Breast epithelium (tissue), 4 donors: ENCODE data around the gene ZNF711. TPM values are rescaled to one million over a fixed set of nuclear protein-coding genes. Genes with fewer than 3 reads are reported as not detected.
"Not testable (repeated sequence)": the region's sequence is repeated elsewhere in the genome, so short reads cannot be mapped to it uniquely, and the experiment has no call there.

Experiments used
- DNase-seq, 2 donors: peaks; one replicate each; pipeline ENCODE4 v3.0.0-alpha.2; 2019; ENCODE audit warnings: low spot score in 2 of 2
- H3K27ac ChIP-seq, 2 donors: fragments of 200-600 bp; sonication (generic) in 1 of 2; one replicate each; pipeline ENCODE4 v1.5.1; 2016 to 2019; ENCODE audit warnings: mild to moderate bottlenecking in 1 of 2
- H3K27me3 ChIP-seq, 2 donors: fragments of 200-600 bp; sonication (generic) in 1 of 2; one replicate each; pipeline versions ENCODE4 v1.5.1 to v1.6.0; 2017 to 2019; ENCODE audit warnings: control low read depth in 1 of 2, mild to moderate bottlenecking in 1 of 2
- H3K36me3 ChIP-seq: fragments of 200-600 bp; one replicate; pipeline ENCODE4 v1.5.1; 2019
- H3K4me1 ChIP-seq, 2 donors: fragments of 200-600 bp; sonication (generic); one replicate each; pipeline ENCODE4 v1.5.1; 2016 to 2019; ENCODE audit warnings: control low read depth in 1 of 2
- H3K4me3 ChIP-seq, 3 donors: fragments of 200-600 bp; sonication (generic); 1 replicate in 2 of 3; 2 replicates in 1 of 3; pipeline ENCODE4 v1.5.1; 2016 to 2019; ENCODE audit warnings: mild to moderate bottlenecking in 3 of 3, moderate library complexity in 2 of 3
- H3K9me3 ChIP-seq, 2 donors: fragments of 200-600 bp; sonication (generic) in 1 of 2; one replicate each; pipeline ENCODE4 v1.5.1; 2016 to 2019; ENCODE audit warnings: control low read depth in 1 of 2
- POLR2A ChIP-seq: fragments of 450-650 bp; IDR thresholded peaks from one replicate; pipeline ENCODE4 v1.6.1; 2016; ENCODE audit warnings: antibody characterized with exemption, mild to moderate bottlenecking, moderate library complexity
- POLR2AphosphoS5 ChIP-seq, 3 donors: sonication (generic); formaldehyde crosslinking; IDR thresholded peaks; one replicate each; pipeline ENCODE4 v1.6.1; 2017; ENCODE audit warnings: antibody characterized with exemption in 3 of 3
- intact Hi-C: fragments of 100-400 bp; cut with DNase I; formaldehyde crosslinking; loops from one replicate; pipeline ENCODE4 v1.15.1; 2023; ENCODE audit warnings: low total_unique reads
- total RNA-seq, 3 donors: library from RNA; depleted of rRNA; stranded (reverse); fragments of >200 nt; gene quantifications; one replicate each; pipeline ENCODE4 v1.1.0, GENCODE V29; 2016
- TF ChIP-seq, protein P1 (sequence below), 3 donors: fragments of 450-650 bp; IDR thresholded peaks; one replicate each; pipeline ENCODE4 v1.5.1; 2016 to 2017; ENCODE audit warnings: antibody characterized with exemption in 3 of 3, mild to moderate bottlenecking in 3 of 3, moderate library complexity in 3 of 3

Gene ZNF711
- total RNA-seq, 3 donors from 2014 or later: 1.1 to 14.5 (median 6.2) TPM

DNA sequence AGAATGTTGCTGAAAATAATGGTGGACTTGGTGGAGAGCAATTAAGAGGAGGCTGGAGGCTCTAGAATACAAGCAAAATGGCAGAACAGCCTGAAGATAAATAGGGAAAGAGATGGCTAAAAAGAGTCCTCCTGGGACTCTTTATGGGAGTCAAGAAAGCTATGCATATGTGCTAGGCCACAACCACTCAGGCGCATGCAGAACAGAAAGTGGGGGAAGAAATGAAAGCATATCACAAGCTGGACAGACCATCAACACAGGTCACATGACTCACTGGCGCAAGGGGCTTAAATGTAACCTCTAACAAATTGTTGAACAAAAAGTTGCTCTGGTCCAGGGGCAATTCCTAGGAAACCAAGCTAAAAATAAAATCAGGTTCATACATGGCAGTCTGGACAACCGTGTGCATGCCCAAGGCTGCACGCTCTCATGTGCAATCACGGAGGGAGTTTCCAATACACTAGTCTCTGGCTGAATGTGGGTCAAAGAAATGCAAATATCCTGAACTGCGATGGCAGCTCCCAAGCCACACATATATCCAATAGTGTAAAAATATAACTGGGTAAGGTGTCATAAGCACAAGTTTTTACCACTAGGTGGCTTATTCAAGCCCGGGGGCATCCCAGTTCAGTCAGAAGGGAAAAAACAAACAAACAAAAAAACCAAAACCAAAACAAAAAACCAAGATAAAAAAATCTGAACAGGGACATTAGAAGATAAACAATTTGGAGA, 45.4 kb downstream of the ZNF711 start:
- TF ChIP-seq, protein P1, sequence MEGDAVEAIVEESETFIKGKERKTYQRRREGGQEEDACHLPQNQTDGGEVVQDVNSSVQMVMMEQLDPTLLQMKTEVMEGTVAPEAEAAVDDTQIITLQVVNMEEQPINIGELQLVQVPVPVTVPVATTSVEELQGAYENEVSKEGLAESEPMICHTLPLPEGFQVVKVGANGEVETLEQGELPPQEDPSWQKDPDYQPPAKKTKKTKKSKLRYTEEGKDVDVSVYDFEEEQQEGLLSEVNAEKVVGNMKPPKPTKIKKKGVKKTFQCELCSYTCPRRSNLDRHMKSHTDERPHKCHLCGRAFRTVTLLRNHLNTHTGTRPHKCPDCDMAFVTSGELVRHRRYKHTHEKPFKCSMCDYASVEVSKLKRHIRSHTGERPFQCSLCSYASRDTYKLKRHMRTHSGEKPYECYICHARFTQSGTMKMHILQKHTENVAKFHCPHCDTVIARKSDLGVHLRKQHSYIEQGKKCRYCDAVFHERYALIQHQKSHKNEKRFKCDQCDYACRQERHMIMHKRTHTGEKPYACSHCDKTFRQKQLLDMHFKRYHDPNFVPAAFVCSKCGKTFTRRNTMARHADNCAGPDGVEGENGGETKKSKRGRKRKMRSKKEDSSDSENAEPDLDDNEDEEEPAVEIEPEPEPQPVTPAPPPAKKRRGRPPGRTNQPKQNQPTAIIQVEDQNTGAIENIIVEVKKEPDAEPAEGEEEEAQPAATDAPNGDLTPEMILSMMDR (IDR thresholded peaks at IDR 0.05): no peak
- TF ChIP-seq POLR2AphosphoS5 (IDR thresholded peaks at IDR 0.05): no peak
- no peak for TF ChIP-seq POLR2A
- H3K4me1 ChIP-seq: no peaks in the 10 kb centered on the region
- H3K36me3 ChIP-seq: no peaks in the 10 kb centered on the region
- no peak overlapping the region for H3K4me3 ChIP-seq
- no peaks in the 10 kb centered on the region for H3K27me3 ChIP-seq
- intact Hi-C loops: no loop called here
- H3K27ac ChIP-seq: no peak overlapping the region
- peaks cover 0 to 20% of the 10 kb centered on the region in 2 donors for H3K9me3 ChIP-seq
- DNase-seq: no peak

GRCh38 chrX:85303544-85303943, 59.8 kb downstream of the ZNF711 start:
- peaks cover 0 to 4% of the 10 kb centered on the region in 2 donors for H3K27me3 ChIP-seq
- no peak for DNase-seq
- intact Hi-C loops: no loop called here
- no peaks in the 10 kb centered on the region for H3K4me1 ChIP-seq
- no peak for TF ChIP-seq POLR2A
- TF ChIP-seq POLR2AphosphoS5 (IDR thresholded peaks at IDR 0.05): no peak
- TF ChIP-seq, protein P1 (IDR thresholded peaks at IDR 0.05): no peak
- H3K4me3 ChIP-seq: no peak overlapping the region
- H3K36me3 ChIP-seq: no peaks in the 10 kb centered on the region
- no peaks in the 10 kb centered on the region for H3K9me3 ChIP-seq
- no peak overlapping the region for H3K27ac ChIP-seq

DNA sequence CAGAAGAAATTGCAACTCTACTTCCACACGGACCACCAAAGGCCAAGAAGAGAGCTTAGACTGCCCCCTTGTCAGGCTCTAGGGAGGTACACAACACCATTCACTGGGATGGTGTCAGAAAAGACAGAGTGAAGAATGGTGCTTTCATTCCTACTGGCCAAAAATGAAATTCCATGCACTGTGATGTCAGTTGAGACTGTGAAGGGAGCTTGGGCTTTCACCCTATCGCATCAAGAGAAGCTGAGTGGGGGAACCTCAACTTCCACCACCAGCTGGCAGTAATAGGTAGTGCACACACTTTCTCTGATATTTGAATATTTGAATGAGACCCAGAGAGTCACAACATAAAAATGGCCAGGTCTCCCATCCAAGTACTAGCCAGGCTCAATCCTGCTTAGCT, 65.9 kb downstream of the ZNF711 start:
- Histone ChIP-seq H3K4me3 (no peak overlapping the region), H3K9me3 (no peaks in the 10 kb centered on the region), H3K4me1 (no peaks in the 10 kb centered on the region), H3K27me3 (peaks cover 0 to 7% of the 10 kb centered on the region in 2 donors), H3K27ac (no peak overlapping the region), H3K36me3 (no peaks in the 10 kb centered on the region)
- no peak for DNase-seq
- no peak for TF ChIP-seq POLR2A
- TF ChIP-seq POLR2AphosphoS5 (IDR thresholded peaks at IDR 0.05): no peak
- TF ChIP-seq, protein P1 (IDR thresholded peaks at IDR 0.05): no peak
- intact Hi-C loops: no loop called here

DNA sequence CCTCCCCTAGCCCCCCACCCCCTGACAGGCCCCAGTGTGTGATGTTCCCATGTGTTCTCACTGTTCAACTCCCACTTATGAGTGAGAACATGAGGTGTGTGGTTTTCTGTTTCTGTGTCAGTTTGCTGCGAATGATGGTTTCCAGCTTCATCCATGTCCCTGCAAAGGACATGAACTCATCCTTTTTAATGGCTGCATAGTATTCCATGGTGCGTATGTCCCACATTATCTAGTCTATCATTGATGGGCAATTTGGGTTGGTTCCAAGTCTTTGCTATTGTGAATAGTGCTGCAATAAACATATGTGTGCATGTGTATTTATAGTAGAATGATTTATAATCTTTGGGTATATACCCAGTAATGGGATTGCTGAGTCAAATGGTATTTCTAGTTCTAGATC, 67.6 kb downstream of the ZNF711 start:
- H3K4me3 ChIP-seq, DNase-seq, H3K4me1 ChIP-seq, H3K27me3 ChIP-seq, H3K36me3 ChIP-seq, H3K27ac ChIP-seq, intact Hi-C loops, H3K9me3 ChIP-seq: not testable (repeated sequence)

Other genes starting within 250 kb of the ZNF711 start
- 10 to 100 TPM; 10.8 to 15.8 (median 11.5) TPM for gene APOOL, start 240.1 kb upstream of the ZNF711 start, total RNA-seq
- gene SATL1, start 212 bp upstream of the ZNF711 start, total RNA-seq: under 1 TPM in 1 of 3 donors, not detected in 2; 0.15 TPM
- gene POF1B, start 135.7 kb downstream of the ZNF711 start, total RNA-seq: 10 to 100 TPM in 1 of 3 donors, 1 to 10 TPM in 1, under 1 TPM in 1; 0.48 to 19.5 (median 6.2) TPM